H1 (cell line): Measurements from ENCODE around the gene SH2B3. TPM values are rescaled to one million over a fixed set of nuclear protein-coding genes. Genes with fewer than 3 reads are reported as not detected.
A peak's percentile ranks its signal among the peaks of the same experiment; 100 is the strongest.

Experiments
- CTCF ChIA-PET: fragments of 300-600 bp; sonication (Branson Sonifier 250); formaldehyde crosslinking; loops from one replicate; lab custom pipeline; 2021; ENCODE audit not compliant: partially characterized antibody; lab: Charles Lee
- POLR2A ChIA-PET: fragments of 300-600 bp; sonication (Branson Sonifier 250); formaldehyde crosslinking; loops from one replicate; lab custom pipeline; 2021; ENCODE audit warnings: inconsistent platforms; ENCODE audit not compliant: partially characterized antibody; lab: Charles Lee
- DNase-seq, 2 experiments: peaks; one replicate each; pipeline versions ENCODE4 v3.0.0 to v3.0.0-alpha.2; 2010 to 2022; ENCODE audit warnings: low spot score in 2 of 2, low read depth in 1 of 2, mixed read lengths in 1 of 2
- FAIRE-seq: peaks from 2 replicates; lab custom pipeline; 2011; peaks lifted over from hg19 to GRCh38; lab: Jason Lieb, UNC
- H2AFZ ChIP-seq: 2 replicates; pipeline ENCODE4 v1.8.1; 2012; ENCODE audit warnings: low read length, inconsistent platforms
- H2AK5ac ChIP-seq: 2 replicates; pipeline ENCODE4 v1.6.1; 2013; ENCODE audit warnings: low read depth, low read length
- H2BK120ac ChIP-seq: replicated peaks from 2 replicates; pipeline ENCODE3; 2013; ENCODE audit warnings: low read depth, low read length, inconsistent platforms
- H2BK12ac ChIP-seq: 2 replicates; pipeline ENCODE4 v1.6.1; 2013; ENCODE audit warnings: low read depth, low read length
- H2BK15ac ChIP-seq: 2 replicates; pipeline ENCODE4 v1.6.1; 2013; ENCODE audit warnings: low read length
- H2BK20ac ChIP-seq: 2 replicates; pipeline ENCODE4 v1.6.1; 2013; ENCODE audit warnings: low read length
- H2BK5ac ChIP-seq: 2 replicates; pipeline ENCODE4 v1.6.1; 2013; ENCODE audit warnings: low read depth, low read length
- H3K14ac ChIP-seq: 2 replicates; pipeline ENCODE4 v1.6.1; 2013; ENCODE audit warnings: inconsistent platforms; ENCODE audit not compliant: insufficient read length
- H3K18ac ChIP-seq: 2 replicates; pipeline ENCODE4 v1.6.1; 2013; ENCODE audit warnings: low read length; ENCODE audit errors: extremely low read depth
- H3K23ac ChIP-seq: 2 replicates; pipeline ENCODE4 v1.6.1; 2013; ENCODE audit warnings: inconsistent platforms; ENCODE audit not compliant: insufficient read length
- H3K23me2 ChIP-seq: 2 replicates; pipeline ENCODE4 v1.6.1; 2013; ENCODE audit warnings: low read depth, low read length
- H3K27ac ChIP-seq: 2 replicates; pipeline ENCODE4 v1.6.1; 2011; ENCODE audit warnings: low read depth, low read length, inconsistent platforms
- H3K27me3 ChIP-seq, 4 experiments: replicated peaks in 1 of 4; 1 replicate in 1 of 4; 2 replicates in 3 of 4; pipeline versions ENCODE4 v1.6.1 to v1.8.1; 2011 to 2013; ENCODE audit warnings: low read length in 3 of 4, mild to moderate bottlenecking in 3 of 4, inconsistent platforms in 2 of 4, mixed read lengths in 2 of 4, moderate library complexity in 1 of 4; ENCODE audit not compliant: control insufficient read depth in 3 of 4, insufficient read depth in 3 of 4; ENCODE audit errors: extremely low read depth in 1 of 4
- H3K36me3 ChIP-seq, 4 experiments: 2 replicates each; pipeline versions ENCODE4 v1.6.1 to v1.8.1; 2011 to 2013; ENCODE audit warnings: mild to moderate bottlenecking in 4 of 4, low read length in 3 of 4, moderate library complexity in 2 of 4, control low read depth in 1 of 4, inconsistent platforms in 1 of 4; ENCODE audit not compliant: insufficient read depth in 4 of 4, control insufficient read depth in 2 of 4
- H3K4ac ChIP-seq: replicated peaks from 2 replicates; pipeline ENCODE3; 2013; ENCODE audit warnings: low read length, low read depth, mixed read lengths, inconsistent platforms; ENCODE audit not compliant: insufficient read length
- H3K4me1 ChIP-seq, 4 experiments: replicated peaks in 1 of 4; 1 replicate in 1 of 4; 2 replicates in 3 of 4; pipeline versions ENCODE4 v1.6.1 to v1.8.1; 2011 to 2013; ENCODE audit warnings: low read length in 3 of 4, inconsistent platforms in 2 of 4, mixed read lengths in 1 of 4; ENCODE audit not compliant: insufficient read depth in 4 of 4, control insufficient read depth in 3 of 4
- H3K4me2 ChIP-seq, 2 experiments: 2 replicates each; pipeline versions ENCODE4 v1.6.1 to v1.8.1; 2011 to 2013; ENCODE audit warnings: low read depth in 2 of 2, low read length in 2 of 2, control low read depth in 1 of 2, inconsistent platforms in 1 of 2, mild to moderate bottlenecking in 1 of 2; ENCODE audit not compliant: insufficient read depth in 1 of 2
- H3K4me3 ChIP-seq, 4 experiments: fragments of 200-600, 300-600 bp in 1 of 4; sonication (generic), shearing (Covaris generic), sonication (Bioruptor Twin) in 1 of 4; 2 replicates each; pipeline versions ENCODE4 v1.5.1 to v1.8.1; 2011 to 2016; ENCODE audit warnings: low read length in 4 of 4, low read depth in 3 of 4, control low read depth in 2 of 4, inconsistent platforms in 2 of 4, mild to moderate bottlenecking in 2 of 4, mixed read lengths in 1 of 4, moderate library complexity in 1 of 4; ENCODE audit not compliant: insufficient read depth in 2 of 4; ENCODE audit errors: extremely low read depth in 1 of 4
- H3K56ac ChIP-seq: replicated peaks from 2 replicates; pipeline ENCODE3; 2013; ENCODE audit warnings: low read depth, mild to moderate bottlenecking, mixed read lengths, low read length, inconsistent platforms; ENCODE audit not compliant: insufficient read length
- H3K79me1 ChIP-seq: 2 replicates; pipeline ENCODE4 v1.6.1; 2013; ENCODE audit warnings: low read depth, low read length, control low read depth
- H3K79me2 ChIP-seq, 2 experiments: 2 replicates each; pipeline versions ENCODE4 v1.6.1 to v1.8.1; 2012 to 2013; ENCODE audit warnings: low read length in 2 of 2, mild to moderate bottlenecking in 2 of 2, inconsistent platforms in 1 of 2; ENCODE audit not compliant: insufficient read depth in 2 of 2, control insufficient read depth in 1 of 2
- H3K9ac ChIP-seq, 4 experiments: replicated peaks in 1 of 4; 1 replicate in 1 of 4; 2 replicates in 3 of 4; pipeline versions ENCODE4 v1.6.1 to v1.8.1; 2011 to 2013; ENCODE audit warnings: low read depth in 3 of 4, low read length in 3 of 4, control low read depth in 2 of 4, mild to moderate bottlenecking in 2 of 4, moderate library complexity in 2 of 4, inconsistent platforms in 1 of 4; ENCODE audit errors: extremely low read depth in 1 of 4
- H3K9me3 ChIP-seq, 2 experiments: 2 replicates each; pipeline versions ENCODE4 v1.6.1 to v1.8.1; 2012 to 2013; ENCODE audit warnings: mild to moderate bottlenecking in 2 of 2, moderate library complexity in 2 of 2, control low read depth in 1 of 2, inconsistent platforms in 1 of 2, low read depth in 1 of 2, low read length in 1 of 2, mixed read lengths in 1 of 2; ENCODE audit not compliant: insufficient read depth in 2 of 2
- H4K20me1 ChIP-seq, 2 experiments: replicated peaks in 1 of 2; 2 replicates each; pipeline versions ENCODE3 to v1.8.1; 2011 to 2013; ENCODE audit warnings: inconsistent platforms in 2 of 2, low read length in 2 of 2, mild to moderate bottlenecking in 1 of 2; ENCODE audit not compliant: insufficient read depth in 2 of 2, control insufficient read depth in 1 of 2
- H4K5ac ChIP-seq: 2 replicates; pipeline ENCODE4 v1.6.1; 2013; ENCODE audit warnings: low read length, low read depth, mixed read lengths, inconsistent platforms; ENCODE audit not compliant: insufficient read length
- H4K8ac ChIP-seq: 2 replicates; pipeline ENCODE4 v1.8.0; 2013; ENCODE audit warnings: mild to moderate bottlenecking, moderate library complexity, low read length, inconsistent platforms; ENCODE audit not compliant: insufficient read depth; ENCODE audit errors: extremely low read depth
- H4K91ac ChIP-seq: replicated peaks from 2 replicates; pipeline ENCODE3; 2013; ENCODE audit warnings: low read length, mixed read lengths, inconsistent platforms; ENCODE audit not compliant: insufficient read length
- ASH2L ChIP-seq: fragments of 200-600, 300-600 bp; sonication (generic); IDR thresholded peaks from one replicate; pipeline ENCODE4 v1.7.1; 2017; ENCODE audit warnings: low read length
- PHF8 ChIP-seq: fragments of 200-600 bp; sonication (generic); conservative IDR thresholded peaks from 2 replicates; pipeline ENCODE4 v1.7.1; 2012; ENCODE audit warnings: low read depth, mild to moderate bottlenecking, inconsistent platforms, low read length, moderate library complexity
- RBBP5 ChIP-seq: IDR thresholded peaks from 2 replicates; pipeline ENCODE4 v1.7.1; 2012; ENCODE audit warnings: low read depth, mild to moderate bottlenecking, inconsistent platforms, low read length, moderate library complexity, borderline replicate concordance
- SIN3A ChIP-seq, 2 experiments: IDR thresholded peaks in 1 of 2; conservative IDR thresholded peaks in 1 of 2; 2 replicates each; pipeline ENCODE4 v1.6.1; 2011 to 2012; ENCODE audit warnings: low read length in 2 of 2, improper control_type of control experiment in 1 of 2, low read depth in 1 of 2, mild to moderate bottlenecking in 1 of 2
- SIX5 ChIP-seq: IDR thresholded peaks from 2 replicates; pipeline ENCODE4 v1.6.1; 2011; ENCODE audit warnings: mild to moderate bottlenecking, low read depth, low read length
- WGBS, 2 experiments: shearing (Covaris generic) in 1 of 2; methylation state at CpG; one replicate each; pipeline versions ENCODE4 v1.1.6 to v1.1.7; 2013 to 2015; ENCODE audit warnings: low lambda C conversion rate in 2 of 2, mixed read lengths in 2 of 2, inconsistent platforms in 1 of 2, low coverage in 1 of 2, missing lambda C conversion rate in 1 of 2; ENCODE audit not compliant: insufficient replicate concordance in 2 of 2, insufficient coverage in 1 of 2, insufficient read length in 1 of 2; ENCODE audit errors: extremely low coverage in 1 of 2, missing lambda C conversion rate in 1 of 2; 5-methylcytosine and 5-hydroxymethylcytosine counted together
- long read RNA-seq, 2 experiments: library from RNA in 1 of 2; library from capped mRNA in 1 of 2; stranded (forward); transcript quantifications; one replicate each; pipeline ENCODE4 v2.0.0, GENCODE V29; 2021; ENCODE audit warnings: inconsistent platforms in 1 of 2
- polyA minus RNA-seq, 3 experiments: library from RNA; depleted of rRNA, polyadenylated mRNA; stranded (reverse); fragments of >200 nt; gene quantifications; 1 replicate in 2 of 3; 2 replicates in 1 of 3; pipeline ENCODE4 v1.2.3, GENCODE V29; 2011
- polyA plus RNA-seq, 7 experiments: library from polyadenylated mRNA; depleted of rRNA in 3 of 7; stranded (reverse) in 5 of 7; unstranded in 2 of 7; fragments of >200 nt in 5 of 7; fragments of 200-250 nt in 2 of 7; gene quantifications; 1 replicate in 5 of 7; 2 replicates in 1 of 7; 4 replicates in 1 of 7; pipeline versions ENCODE4 v1.2.1 to v1.2.3, GENCODE V29; 2011 to 2013; ENCODE audit warnings: missing spikeins in 2 of 7, mixed read lengths in 2 of 7
- total RNA-seq: library from RNA; stranded (reverse); fragmentation: NEBNext Ultra II Directional; extraction: Animal tissue kit (Norgen Biotek cat#: 25700); gene quantifications from 2 replicates; pipeline ENCODE4 v1.2.1, GENCODE V29; 2021

SH2B3 gene
- 29.8 and 34.1 TPM in 2 replicates for total RNA-seq
- 20.8 and 25.1 TPM in 2 replicates for polyA plus RNA-seq (2011; rRNA removed)
- polyA plus RNA-seq (2011; cell fraction: cytosol; rRNA removed), result 18.3 TPM
- polyA plus RNA-seq (2011; cell fraction: nucleus; rRNA removed), result 18.8 TPM
- 18.4 to 20.9 TPM (median 20.6 TPM) in 4 replicates for polyA plus RNA-seq (2012, experiment 1 of 2)
- polyA plus RNA-seq (2012, experiment 2 of 2), result 12.1 TPM
- 20.8 TPM for polyA plus RNA-seq (2013, experiment 1 of 2)
- 21.5 TPM for polyA plus RNA-seq (2013, experiment 2 of 2)
- polyA minus RNA-seq (2011; rRNA and poly(A)+ RNA removed), result 12.6 and 17.8 TPM in 2 replicates
- polyA minus RNA-seq (2011; cell fraction: cytosol; rRNA and poly(A)+ RNA removed), result 19.1 TPM
- polyA minus RNA-seq (2011; cell fraction: nucleus; rRNA and poly(A)+ RNA removed), result 14.7 TPM
- long read RNA-seq, experiment 1, full-length matches to known transcripts, result 1 of 23 reads
- long read RNA-seq, experiment 1, partial matches to known transcripts, result 21 of 23 reads
- long read RNA-seq, experiment 1, other reads (novel, unspliced or antisense), result 1 of 23 reads
- long read RNA-seq, experiment 2, partial matches to known transcripts, result 0 of 3 reads
- long read RNA-seq, experiment 2, other reads (novel, unspliced or antisense), result 3 of 3 reads

DNA sequence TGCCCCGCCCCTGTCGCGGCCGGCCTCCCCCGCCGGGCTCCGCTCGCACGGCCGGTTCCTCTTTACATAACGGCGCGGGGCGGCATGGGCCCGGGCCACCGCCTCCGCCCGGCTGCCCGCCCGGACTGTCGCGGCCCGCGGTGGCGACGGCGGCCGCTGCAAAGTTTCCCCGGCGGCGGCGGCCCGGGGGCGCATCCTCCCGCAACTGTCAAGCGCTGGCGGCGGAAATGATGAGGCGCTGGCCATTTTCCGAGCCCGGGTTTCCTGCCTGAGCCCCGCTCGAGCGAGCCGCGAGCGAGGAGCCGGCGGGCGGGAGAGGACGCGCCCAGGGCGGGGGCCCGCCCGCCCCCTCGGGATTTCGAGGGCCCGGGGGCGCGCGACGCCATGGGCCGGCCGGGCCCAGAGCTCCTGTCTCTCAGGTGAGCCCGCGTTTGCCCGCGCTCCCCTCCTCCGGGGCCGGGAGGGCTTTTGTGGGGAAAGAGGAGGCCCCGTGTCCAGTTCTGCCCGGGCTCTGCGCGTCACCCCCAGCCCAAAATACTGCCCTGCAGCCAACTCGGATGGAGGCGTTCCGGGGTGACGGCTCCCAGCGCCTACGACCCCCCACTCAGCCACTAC, at the start of gene SH2B3:
TSS of gene SH2B3 (plus strand) at position 65 of the 615 bp plus-strand sequence. CDS start 12,223 bp downstream, outside the sequence.
- peak within 1 kb of the TSS; percentile 87 for H3K27ac ChIP-seq
- H4K5ac ChIP-seq, result peak within 1 kb of the TSS; percentile 90
- DNase-seq, result no peak
- H3K9ac ChIP-seq, result peak within 1 kb of the TSS; percentile 42 to 78 (median 57); a peak in 6 of 7 replicates
- peak within 1 kb of the TSS; percentile 93 for H4K8ac ChIP-seq
- no peak within 1 kb of the TSS for H3K14ac ChIP-seq
- peaks cover 11% of the 10 kb centered on the region; the same call in 1 of the 2 replicates for H3K23me2 ChIP-seq
- peak within 1 kb of the TSS; percentile 80; the same call in 1 of the 2 replicates for H2BK20ac ChIP-seq
- H3K23ac ChIP-seq, result no peak within 1 kb of the TSS
- peak within 1 kb of the TSS; percentile 79; the same call in 1 of the 2 replicates for H2AK5ac ChIP-seq
- H3K36me3 ChIP-seq, result no peaks in the 10 kb centered on the region
- peak within 1 kb of the TSS; percentile 54 for H3K56ac ChIP-seq
- TF ChIP-seq SIN3A (conservative IDR thresholded peaks at IDR 0.05 in 1 of 2, IDR thresholded peaks at IDR 0.05 in 1 of 2; ENCODE audit: low read depth in 1 of 2, low read length in 2 of 2), result peak; percentile 22 to 69; a peak in 2 of 4 replicates
- peak; percentile 55; the same call in 1 of the 2 replicates for TF ChIP-seq PHF8
- TF ChIP-seq RBBP5, result peak; percentile 30; the same call in 1 of the 2 replicates
- no peak for TF ChIP-seq SIX5
- TF ChIP-seq ASH2L, result no peak
- H2AFZ ChIP-seq, result peak within 1 kb of the TSS; percentile 33; the same call in 1 of the 2 replicates
- no peak within 1 kb of the TSS for H3K4ac ChIP-seq
- peak within 1 kb of the TSS; percentile 74 to 93 (median 77) for H3K4me3 ChIP-seq
- H3K27me3 ChIP-seq, result no peaks in the 10 kb centered on the region
- H3K9me3 ChIP-seq, result no peaks in the 10 kb centered on the region
- FAIRE-seq, result no peak
- H2BK5ac ChIP-seq, result peak within 1 kb of the TSS; percentile 88
- 0% methylated on average over 9 of the region's 80 CpGs; no CpG with 5 or more reads in 1 of the 2 experiments for WGBS, 2 experiments
- ChIA-PET POLR2A (interaction anchor here (1.7 to 6.4 kb wide), 3 partner anchors 13 to 45 kb away, joined by 3 to 64 read pairs (median 9); no protein-coding TSS in a partner anchor), CTCF (interaction anchor here (2.7 to 22.8 kb wide), 3 partner anchors 11 to 43 kb away, joined by 19 to 838 read pairs (median 49); no protein-coding TSS in a partner anchor)
- peaks cover 33 to 50% of the 10 kb centered on the region in 2 experiments for H3K79me2 ChIP-seq
- H4K91ac ChIP-seq, result peak within 1 kb of the TSS; percentile 95
- no peak within 1 kb of the TSS for H2BK15ac ChIP-seq
- H3K4me1 ChIP-seq, result peaks cover 5 to 54% (median 36%) of the 10 kb centered on the region in 4 experiments
- peak within 1 kb of the TSS; percentile 90 to 97 for H3K4me2 ChIP-seq
- no peak within 1 kb of the TSS for H2BK120ac ChIP-seq
- H2BK12ac ChIP-seq, result peak within 1 kb of the TSS; percentile 88
- peaks cover 10 to 15% of the 10 kb centered on the region in 2 experiments for H4K20me1 ChIP-seq
- H3K18ac ChIP-seq, result peak within 1 kb of the TSS; percentile 97
- H3K79me1 ChIP-seq, result peaks cover 14% of the 10 kb centered on the region
